Tongue (tissue), 2 donors: ENCODE data around the gene CNTN2. TPM values are rescaled to one million over a fixed set of nuclear protein-coding genes. Genes with fewer than 3 reads are reported as not detected.

Experiments used
- DNase-seq: peaks from one replicate; pipeline ENCODE4 v3.0.0-alpha.2; 2015
- total RNA-seq: library from RNA; depleted of rRNA; stranded (reverse); fragments of >200 nt; gene quantifications from one replicate; pipeline ENCODE4 v1.2.3, GENCODE V29; 2014

The CNTN2 gene
- total RNA-seq, 1 donor from 2014 or later: 3.1 TPM

GRCh38 chr1:205127646-205128045, 84.6 kb downstream of the CNTN2 start:
- no peak for DNase-seq

Other genes starting within 250 kb of the CNTN2 start
- gene NFASC, start 172.3 kb upstream of the CNTN2 start, total RNA-seq: 4.4 TPM
- 0.72 TPM for gene TMEM81, start 41.2 kb downstream of the CNTN2 start, total RNA-seq
- 20.2 TPM for gene RBBP5, start 78.8 kb downstream of the CNTN2 start, total RNA-seq
- gene DSTYK, start 168.5 kb downstream of the CNTN2 start, total RNA-seq: 15.8 TPM
- 14.1 TPM for gene TMCC2, start 184.7 kb downstream of the CNTN2 start, total RNA-seq